Adrenal gland (tissue), 12 donors: ENCODE measurements around the gene WWOX. TPM values are rescaled to one million over a fixed set of nuclear protein-coding genes. Genes with fewer than 3 reads are reported as not detected.

Experiments used
- DNase-seq, 7 donors: peaks; one replicate each; pipeline ENCODE4 v3.0.0-alpha.2; 2019 to 2020
- H3K27ac ChIP-seq, 5 donors: fragments of 200-600 bp; sonication (generic) in 4 of 5; 1 replicate in 3 of 5; 2 replicates in 2 of 5; pipeline versions ENCODE4 v1.5.1 to v1.8.0; 2016 to 2020; ENCODE audit warnings: mild to moderate bottlenecking in 1 of 5
- H3K27me3 ChIP-seq: fragments of 200-600 bp; 2 replicates; pipeline ENCODE4 v1.8.0; 2021
- H3K36me3 ChIP-seq, 2 donors: fragments of 200-600 bp; replicated peaks in 1 of 2; 1 replicate in 1 of 2; 2 replicates in 1 of 2; pipeline versions ENCODE4 v1.5.1 to v1.8.0; 2018 to 2022
- H3K4me1 ChIP-seq, 2 donors: fragments of 200-600 bp; replicated peaks in 1 of 2; 1 replicate in 1 of 2; 2 replicates in 1 of 2; pipeline versions ENCODE4 v1.5.1 to v1.8.0; 2018 to 2021
- H3K4me3 ChIP-seq, 4 donors: fragments of 200-600 bp; sonication (generic) in 3 of 4; one replicate each; pipeline ENCODE4 v1.5.1; 2016 to 2018
- H3K9me3 ChIP-seq, 3 donors: fragments of 200-600 bp; sonication (generic) in 1 of 3; replicated peaks in 1 of 3; 1 replicate in 2 of 3; 2 replicates in 1 of 3; pipeline versions ENCODE4 v1.5.1 to v1.8.0; 2016 to 2021
- POLR2A ChIP-seq, 2 donors: fragments of 450-650 bp; IDR thresholded peaks; one replicate each; pipeline ENCODE4 v1.6.1; 2017; ENCODE audit warnings: antibody characterized with exemption in 2 of 2, mild to moderate bottlenecking in 2 of 2, moderate library complexity in 1 of 2
- WGBS, 4 donors: extraction: QIAGEN DNeasy Blood & Tissue Kit in 2 of 4; methylation state at CpG; one replicate each; pipeline versions ENCODE4 v1.1.5 to v1.1.7; 2013 to 2017; 5-methylcytosine and 5-hydroxymethylcytosine counted together
- intact Hi-C, 2 donors: fragments of 100-400 bp; cut with DNase I; formaldehyde crosslinking; loops; one replicate each; pipeline versions ENCODE4 v1.14.1 to v1.15.0; 2022 to 2023
- polyA plus RNA-seq, 3 donors: library from polyadenylated mRNA; stranded (reverse); fragments of 200-250 nt in 2 of 3; fragments of 350-450 nt in 1 of 3; fragmentation: Illumina TruSeq in 1 of 3; extraction: RNeasy Lipid Tissue Mini Kit (QIAGEN cat#74804) in 1 of 3; gene quantifications; one replicate each; pipeline ENCODE4 v1.2.3, GENCODE V29; 2013 to 2014
- total RNA-seq, 9 donors: library from RNA; depleted of rRNA in 4 of 9; stranded (reverse); fragments of >200 nt in 4 of 9; fragments of 120-200 nt in 1 of 9; fragmentation: NEBNext Ultra II Directional in 1 of 9; extraction: Animal tissue kit (Norgen Biotek cat#: 25700) in 1 of 9; gene quantifications; one replicate each; pipeline versions ENCODE4 v1.1.0 to v1.2.4, GENCODE V29; 2013 to 2023
- TF ChIP-seq, protein P1 (sequence below), 6 experiments: fragments of 450-650 bp in 4 of 6; fragments of 200-600 bp in 2 of 6; sonication (generic) in 1 of 6; IDR thresholded peaks; 1 replicate in 5 of 6; 2 replicates in 1 of 6; pipeline versions ENCODE4 v1.5.1 to v1.8.0; 2016 to 2021; ENCODE audit warnings: antibody characterized with exemption in 6 of 6, mild to moderate bottlenecking in 2 of 6, moderate library complexity in 1 of 6
- donor health status: healthy with polysubstance abuse.
- donor health status: Bipolar disorder and iron deficiency.
- donor health status: DM: yes; HTN: yes; CAD: no.
- donor health status: DM: no; HTN: no; CAD: no.
- donor health status: DM: no; HTN: no; CAD: no.
- donor health status: DM: yes; HTN: yes; CAD: no.

The WWOX gene
- total and polyA plus RNA-seq, 12 donors, result 11.8 to 74.6 (median 20.5) TPM

DNA sequence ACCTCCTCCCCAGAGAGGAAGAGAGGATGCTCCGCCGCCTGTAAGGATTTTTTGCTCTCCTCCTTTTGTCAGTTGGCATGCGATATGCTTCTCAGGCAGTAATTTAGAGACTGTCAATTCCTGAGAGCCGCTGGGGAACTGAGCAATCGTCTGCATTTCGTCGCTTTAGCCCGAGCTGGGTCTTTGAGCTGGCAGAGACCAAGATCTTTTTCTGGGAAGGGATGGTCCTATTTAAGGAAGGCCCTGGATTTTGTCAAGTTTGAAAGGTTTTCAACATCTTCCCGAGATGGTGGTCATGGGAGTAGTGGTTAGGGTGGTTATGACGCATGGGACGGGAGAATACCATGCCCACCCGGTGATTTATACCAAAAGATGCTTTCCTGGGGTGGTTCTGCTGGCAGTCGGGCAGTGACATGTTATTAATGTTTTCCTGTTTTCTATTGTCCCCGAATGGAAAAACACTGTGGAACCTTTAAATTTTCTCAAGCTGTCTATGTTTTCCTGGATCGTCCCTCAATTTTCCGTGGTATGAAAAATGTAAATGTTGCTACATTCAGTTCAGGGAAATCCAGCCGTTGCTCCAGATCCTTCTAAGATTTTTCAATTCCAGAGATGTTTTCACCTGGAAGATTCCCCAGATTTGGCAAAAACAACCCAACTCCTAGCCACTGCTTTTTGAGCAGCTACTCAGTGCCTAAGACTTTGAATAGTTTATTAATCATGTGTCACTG lies 914.6 kb downstream of the WWOX start:
- intact Hi-C loops, result no loop called here
- no peaks in the 10 kb centered on the region for H3K9me3 ChIP-seq

DNA sequence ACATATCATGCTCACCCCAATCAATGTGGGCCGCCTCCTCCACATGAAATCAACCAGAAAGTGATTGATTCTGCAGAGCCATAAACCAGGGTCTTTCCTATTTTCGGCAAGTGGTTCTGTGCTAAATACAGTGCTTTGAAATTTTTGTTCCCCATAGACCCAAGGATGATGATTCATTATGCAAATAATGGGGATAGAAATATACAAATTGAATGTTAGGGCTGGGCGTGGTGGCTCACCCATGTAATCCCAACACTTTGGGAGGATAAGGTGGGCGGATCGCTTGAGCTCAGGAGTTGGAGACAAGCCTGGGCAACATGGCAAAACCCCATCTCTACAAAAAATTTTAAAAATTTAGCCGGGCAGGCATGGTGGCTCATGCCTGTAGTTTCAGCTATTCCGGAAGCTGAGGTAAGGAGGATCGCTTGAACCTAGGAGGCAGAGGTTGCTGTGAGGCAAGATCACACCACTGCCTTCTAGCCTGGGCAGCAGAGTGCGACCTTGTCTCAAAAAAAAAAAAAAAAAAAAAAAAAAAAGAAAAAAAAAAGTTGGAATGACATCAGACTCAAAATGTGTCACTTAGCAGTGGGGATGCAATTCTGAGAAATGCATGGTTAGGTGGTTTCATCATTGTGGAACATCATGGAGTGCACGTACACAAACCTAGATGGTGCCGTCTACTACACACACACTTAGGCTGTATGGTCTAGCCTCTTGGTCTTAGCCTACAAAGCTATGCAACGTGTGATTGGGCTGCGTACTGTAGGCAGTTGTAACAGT lies 919.4 kb downstream of the WWOX start:
- Histone ChIP-seq H3K36me3 (no peaks in the 10 kb centered on the region), H3K27me3 (no peaks in the 10 kb centered on the region), H3K9me3 (no peaks in the 10 kb centered on the region), H3K4me3 (no peak overlapping the region), H3K4me1 (no peaks in the 10 kb centered on the region), H3K27ac (no peak overlapping the region)
- no peak for DNase-seq
- intact Hi-C loops, result no loop called here
- TF ChIP-seq, protein P1, sequence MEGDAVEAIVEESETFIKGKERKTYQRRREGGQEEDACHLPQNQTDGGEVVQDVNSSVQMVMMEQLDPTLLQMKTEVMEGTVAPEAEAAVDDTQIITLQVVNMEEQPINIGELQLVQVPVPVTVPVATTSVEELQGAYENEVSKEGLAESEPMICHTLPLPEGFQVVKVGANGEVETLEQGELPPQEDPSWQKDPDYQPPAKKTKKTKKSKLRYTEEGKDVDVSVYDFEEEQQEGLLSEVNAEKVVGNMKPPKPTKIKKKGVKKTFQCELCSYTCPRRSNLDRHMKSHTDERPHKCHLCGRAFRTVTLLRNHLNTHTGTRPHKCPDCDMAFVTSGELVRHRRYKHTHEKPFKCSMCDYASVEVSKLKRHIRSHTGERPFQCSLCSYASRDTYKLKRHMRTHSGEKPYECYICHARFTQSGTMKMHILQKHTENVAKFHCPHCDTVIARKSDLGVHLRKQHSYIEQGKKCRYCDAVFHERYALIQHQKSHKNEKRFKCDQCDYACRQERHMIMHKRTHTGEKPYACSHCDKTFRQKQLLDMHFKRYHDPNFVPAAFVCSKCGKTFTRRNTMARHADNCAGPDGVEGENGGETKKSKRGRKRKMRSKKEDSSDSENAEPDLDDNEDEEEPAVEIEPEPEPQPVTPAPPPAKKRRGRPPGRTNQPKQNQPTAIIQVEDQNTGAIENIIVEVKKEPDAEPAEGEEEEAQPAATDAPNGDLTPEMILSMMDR (IDR thresholded peaks at IDR 0.05), result no peak
- TF ChIP-seq POLR2A (IDR thresholded peaks at IDR 0.05), result no peak
- 90 to 93% (median 91%) methylated on average over 12 to 13 of the region's 13 CpGs for WGBS, 4 donors

More for the DNA sequence above, 914.6 kb downstream of the WWOX start:
- H3K27me3 ChIP-seq, result no peaks in the 10 kb centered on the region
- H3K4me3 ChIP-seq, result no peak overlapping the region
- no peak for DNase-seq
- no peaks in the 10 kb centered on the region for H3K36me3 ChIP-seq
- TF ChIP-seq, protein P1 (IDR thresholded peaks at IDR 0.05), result no peak
- TF ChIP-seq POLR2A (IDR thresholded peaks at IDR 0.05), result no peak
- WGBS, 4 donors, result 82 to 85% (median 82%) methylated on average over 17 of the region's 17 CpGs
- no peaks in the 10 kb centered on the region for H3K4me1 ChIP-seq
- peak overlapping the region in 1 of 5 donors; percentile 47 for H3K27ac ChIP-seq

DNA sequence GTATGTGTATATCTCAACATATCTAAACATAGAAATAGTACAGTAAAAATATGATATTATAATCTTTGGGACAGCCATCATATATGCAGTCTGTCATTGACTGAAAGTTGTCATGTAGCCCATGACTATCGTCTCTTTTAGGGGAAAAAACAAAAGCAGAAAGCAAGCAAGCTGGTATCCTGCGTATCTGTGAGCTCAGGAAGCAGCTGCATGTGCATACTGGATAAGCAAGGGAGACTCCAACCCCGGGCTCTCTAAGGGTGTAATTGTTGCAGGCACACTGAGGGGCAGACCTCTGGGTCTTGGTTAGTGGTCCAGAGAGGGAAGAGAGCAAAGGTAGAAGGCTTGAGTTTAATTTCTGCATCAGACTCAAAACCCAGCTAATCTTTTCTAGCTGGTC lies 920.0 kb downstream of the WWOX start:
- H3K27ac ChIP-seq, result no peak overlapping the region
- TF ChIP-seq POLR2A (IDR thresholded peaks at IDR 0.05), result no peak
- TF ChIP-seq, protein P1 (IDR thresholded peaks at IDR 0.05), result no peak
- no peaks in the 10 kb centered on the region for H3K4me1 ChIP-seq
- H3K9me3 ChIP-seq, result no peaks in the 10 kb centered on the region
- no peak overlapping the region for H3K4me3 ChIP-seq
- DNase-seq, result no peak
- no peaks in the 10 kb centered on the region for H3K27me3 ChIP-seq
- H3K36me3 ChIP-seq, result no peaks in the 10 kb centered on the region
- 36 to 80% (median 63%) methylated on average over 3 of the region's 3 CpGs for WGBS, 4 donors
- intact Hi-C loops, result no loop called here

DNA sequence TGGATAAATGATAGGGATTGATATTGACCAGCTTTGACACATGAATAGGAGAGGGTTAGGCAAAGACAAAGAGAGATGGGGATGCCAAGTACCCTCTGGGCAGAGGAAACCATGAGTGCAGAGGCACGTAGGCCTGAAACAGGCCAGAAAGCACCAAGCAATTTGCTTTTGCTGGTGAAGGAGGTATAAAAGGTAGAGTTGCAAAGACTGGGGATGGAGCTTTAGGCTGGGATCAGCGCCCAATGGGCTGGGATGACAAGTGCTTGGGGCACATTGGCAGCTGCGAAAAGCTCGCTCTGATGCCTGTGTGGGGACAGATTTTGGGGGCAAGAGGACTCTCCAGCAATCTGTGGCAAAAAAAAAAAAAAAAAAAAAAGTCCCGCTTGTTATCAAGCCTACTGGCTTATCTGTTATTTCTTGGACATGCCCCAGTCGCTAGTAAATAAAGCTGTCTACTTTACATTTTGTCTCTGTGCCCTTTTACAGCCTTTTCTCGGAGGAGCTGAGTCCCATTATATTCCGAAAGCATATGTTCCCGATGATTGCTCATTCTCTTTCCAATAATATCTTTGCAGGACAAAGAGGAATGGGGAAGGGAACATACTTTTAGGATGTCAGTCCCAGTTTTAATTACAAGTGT lies 922.7 kb downstream of the WWOX start:
- H3K27me3 ChIP-seq, result no peaks in the 10 kb centered on the region
- H3K4me1 ChIP-seq, result no peaks in the 10 kb centered on the region
- 83 to 92% (median 87%) methylated on average over 9 of the region's 9 CpGs for WGBS, 4 donors
- no peak for DNase-seq
- TF ChIP-seq POLR2A (IDR thresholded peaks at IDR 0.05), result no peak
- TF ChIP-seq, protein P1 (IDR thresholded peaks at IDR 0.05), result no peak
- H3K4me3 ChIP-seq, result no peak overlapping the region
- no peaks in the 10 kb centered on the region for H3K9me3 ChIP-seq
- intact Hi-C loops, result no loop called here
- no peak overlapping the region for H3K27ac ChIP-seq
- no peaks in the 10 kb centered on the region for H3K36me3 ChIP-seq
